ENCODE results near the gene MKI67. TPM values are rescaled to one million over a fixed set of nuclear protein-coding genes. Genes with fewer than 3 reads are reported as not detected.

Gene MKI67
- polyA plus RNA-seq, 1 of the 3 experiments (the other 2 are of a cell fraction), result 7.5 TPM

GRCh38 chr10:128116851-128117615 lies 9.2 kb downstream of the MKI67 start:
- TF ChIP-seq, protein P1, sequence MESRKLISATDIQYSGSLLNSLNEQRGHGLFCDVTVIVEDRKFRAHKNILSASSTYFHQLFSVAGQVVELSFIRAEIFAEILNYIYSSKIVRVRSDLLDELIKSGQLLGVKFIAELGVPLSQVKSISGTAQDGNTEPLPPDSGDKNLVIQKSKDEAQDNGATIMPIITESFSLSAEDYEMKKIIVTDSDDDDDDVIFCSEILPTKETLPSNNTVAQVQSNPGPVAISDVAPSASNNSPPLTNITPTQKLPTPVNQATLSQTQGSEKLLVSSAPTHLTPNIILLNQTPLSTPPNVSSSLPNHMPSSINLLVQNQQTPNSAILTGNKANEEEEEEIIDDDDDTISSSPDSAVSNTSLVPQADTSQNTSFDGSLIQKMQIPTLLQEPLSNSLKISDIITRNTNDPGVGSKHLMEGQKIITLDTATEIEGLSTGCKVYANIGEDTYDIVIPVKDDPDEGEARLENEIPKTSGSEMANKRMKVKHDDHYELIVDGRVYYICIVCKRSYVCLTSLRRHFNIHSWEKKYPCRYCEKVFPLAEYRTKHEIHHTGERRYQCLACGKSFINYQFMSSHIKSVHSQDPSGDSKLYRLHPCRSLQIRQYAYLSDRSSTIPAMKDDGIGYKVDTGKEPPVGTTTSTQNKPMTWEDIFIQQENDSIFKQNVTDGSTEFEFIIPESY (IDR thresholded peaks at IDR 0.05; ENCODE audit: borderline replicate concordance, low read depth), result no peak
- peak; percentile 51 for TF ChIP-seq CTCF (IDR thresholded peaks at IDR 0.05)
- peaks cover 48 to 69% of the 10 kb centered on the region in 2 experiments for H3K36me3 ChIP-seq (replicated peaks in 1 of 2; ENCODE audit: control insufficient read depth in 1 of 2, insufficient read depth in 2 of 2, low read length in 1 of 2)
- no peak overlapping the region for H3K4me3 ChIP-seq (ENCODE audit: low read depth in 2 of 2, low read length in 1 of 2)
- no peak overlapping the region for H3K4me2 ChIP-seq
- H3K27ac ChIP-seq (ENCODE audit: low read depth in 2 of 2, low read length in 1 of 2), result no peak overlapping the region
- WGBS (ENCODE audit: low lambda C conversion rate), result 88% methylated on average over 13 of the region's 13 CpGs
- no peaks in the 10 kb centered on the region for H3K27me3 ChIP-seq (ENCODE audit: insufficient read depth)
- peaks cover 64% of the 10 kb centered on the region for H3K79me2 ChIP-seq (ENCODE audit: insufficient read depth)
- no peaks in the 10 kb centered on the region for H3K9me2 ChIP-seq
- no peak overlapping the region for H2AFZ ChIP-seq (ENCODE audit: low read depth)
- CTCF ChIA-PET, result interaction anchor here (0.7 to 2.1 kb wide), 13 partner anchors 9 to 401 kb away, joined by 3 to 8 read pairs (median 3); partner anchors contain the start of gene MKI67
- H3K9me3 ChIP-seq, result no peaks in the 10 kb centered on the region
- DNase-seq, result no peak
- POLR2A ChIA-PET, result no interaction called here
- no peaks in the 10 kb centered on the region for H3K4me1 ChIP-seq (ENCODE audit: control insufficient read depth in 1 of 2, insufficient read depth in 2 of 2, low read depth in 1 of 2, low read length in 1 of 2)
- peaks cover 41% of the 10 kb centered on the region; the same call in 1 of the 2 replicates for H4K20me1 ChIP-seq (ENCODE audit: insufficient read depth)
- H3F3A ChIP-seq (replicated peaks; ENCODE audit: insufficient read depth), result peaks cover 4% of the 10 kb centered on the region
- no peak overlapping the region for H3K9ac ChIP-seq

DNA sequence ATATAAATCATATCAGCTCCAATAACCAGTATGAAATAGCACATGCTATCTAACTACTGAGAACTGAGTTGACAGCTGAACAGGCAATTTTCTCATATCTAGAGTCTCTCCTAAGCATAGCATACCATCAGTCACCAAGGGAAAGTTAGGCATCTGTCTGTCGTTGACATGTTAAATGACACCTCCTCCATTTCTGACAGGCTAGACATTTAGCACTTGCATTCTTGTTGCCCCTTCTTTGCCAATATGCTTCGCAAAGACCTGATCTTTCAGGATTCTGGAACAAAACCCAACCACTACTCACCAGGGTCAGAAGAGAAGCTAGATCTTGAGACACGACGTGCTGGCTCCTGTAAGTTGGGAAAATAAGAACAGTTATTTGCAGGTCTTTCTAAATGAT lies 10.0 kb downstream of the MKI67 start:
- no peaks in the 10 kb centered on the region for H3K27me3 ChIP-seq (ENCODE audit: insufficient read depth)
- peaks cover 41% of the 10 kb centered on the region; the same call in 1 of the 2 replicates for H4K20me1 ChIP-seq (ENCODE audit: insufficient read depth)
- no peaks in the 10 kb centered on the region for H3K4me1 ChIP-seq (ENCODE audit: control insufficient read depth in 1 of 2, insufficient read depth in 2 of 2, low read depth in 1 of 2, low read length in 1 of 2)
- H3K27ac ChIP-seq (ENCODE audit: low read depth in 2 of 2, low read length in 1 of 2), result no peak overlapping the region
- H3K9me3 ChIP-seq, result no peaks in the 10 kb centered on the region
- H3K4me3 ChIP-seq (ENCODE audit: low read depth in 2 of 2, low read length in 1 of 2), result no peak overlapping the region
- CTCF ChIA-PET, result interaction anchor here (0.7 to 2.1 kb wide), 10 partner anchors 9 to 401 kb away, joined by 3 to 8 read pairs (median 3); no protein-coding TSS in a partner anchor
- 85% methylated on average over 4 of the region's 4 CpGs for WGBS (ENCODE audit: low lambda C conversion rate)
- no peak for DNase-seq
- peaks cover 57 to 73% of the 10 kb centered on the region in 2 experiments for H3K36me3 ChIP-seq (replicated peaks in 1 of 2; ENCODE audit: control insufficient read depth in 1 of 2, insufficient read depth in 2 of 2, low read length in 1 of 2)
- H3K9ac ChIP-seq, result no peak overlapping the region
- H3F3A ChIP-seq (replicated peaks; ENCODE audit: insufficient read depth), result peaks cover 4% of the 10 kb centered on the region
- POLR2A ChIA-PET, result no interaction called here
- no peaks in the 10 kb centered on the region for H3K9me2 ChIP-seq
- no peak overlapping the region for H2AFZ ChIP-seq (ENCODE audit: low read depth)
- H3K4me2 ChIP-seq, result no peak overlapping the region
- peaks cover 58% of the 10 kb centered on the region for H3K79me2 ChIP-seq (ENCODE audit: insufficient read depth)
- no peak for TF ChIP-seq CHD2 (IDR thresholded peaks at IDR 0.05; ENCODE audit: low read length, partially characterized antibody)
- no peak for TF ChIP-seq FOXJ3 (CRISPR knock-in tag; IDR thresholded peaks at IDR 0.05)
- TF ChIP-seq GABPA (IDR thresholded peaks at IDR 0.05; ENCODE audit: low read depth), result no peak
- TF ChIP-seq, protein P2, sequence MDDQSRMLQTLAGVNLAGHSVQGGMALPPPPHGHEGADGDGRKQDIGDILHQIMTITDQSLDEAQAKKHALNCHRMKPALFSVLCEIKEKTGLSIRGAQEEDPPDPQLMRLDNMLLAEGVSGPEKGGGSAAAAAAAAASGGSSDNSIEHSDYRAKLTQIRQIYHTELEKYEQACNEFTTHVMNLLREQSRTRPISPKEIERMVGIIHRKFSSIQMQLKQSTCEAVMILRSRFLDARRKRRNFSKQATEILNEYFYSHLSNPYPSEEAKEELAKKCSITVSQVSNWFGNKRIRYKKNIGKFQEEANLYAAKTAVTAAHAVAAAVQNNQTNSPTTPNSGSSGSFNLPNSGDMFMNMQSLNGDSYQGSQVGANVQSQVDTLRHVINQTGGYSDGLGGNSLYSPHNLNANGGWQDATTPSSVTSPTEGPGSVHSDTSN (IDR thresholded peaks at IDR 0.05), result no peak
- TF ChIP-seq NFIC (IDR thresholded peaks at IDR 0.05; ENCODE audit: borderline replicate concordance), result no peak
- TF ChIP-seq FOXM1 (IDR thresholded peaks at IDR 0.05; ENCODE audit: low read depth), result no peak
- TF ChIP-seq MXI1 (IDR thresholded peaks at IDR 0.05; ENCODE audit: low read depth, low read length), result no peak
- TF ChIP-seq, protein P3, sequence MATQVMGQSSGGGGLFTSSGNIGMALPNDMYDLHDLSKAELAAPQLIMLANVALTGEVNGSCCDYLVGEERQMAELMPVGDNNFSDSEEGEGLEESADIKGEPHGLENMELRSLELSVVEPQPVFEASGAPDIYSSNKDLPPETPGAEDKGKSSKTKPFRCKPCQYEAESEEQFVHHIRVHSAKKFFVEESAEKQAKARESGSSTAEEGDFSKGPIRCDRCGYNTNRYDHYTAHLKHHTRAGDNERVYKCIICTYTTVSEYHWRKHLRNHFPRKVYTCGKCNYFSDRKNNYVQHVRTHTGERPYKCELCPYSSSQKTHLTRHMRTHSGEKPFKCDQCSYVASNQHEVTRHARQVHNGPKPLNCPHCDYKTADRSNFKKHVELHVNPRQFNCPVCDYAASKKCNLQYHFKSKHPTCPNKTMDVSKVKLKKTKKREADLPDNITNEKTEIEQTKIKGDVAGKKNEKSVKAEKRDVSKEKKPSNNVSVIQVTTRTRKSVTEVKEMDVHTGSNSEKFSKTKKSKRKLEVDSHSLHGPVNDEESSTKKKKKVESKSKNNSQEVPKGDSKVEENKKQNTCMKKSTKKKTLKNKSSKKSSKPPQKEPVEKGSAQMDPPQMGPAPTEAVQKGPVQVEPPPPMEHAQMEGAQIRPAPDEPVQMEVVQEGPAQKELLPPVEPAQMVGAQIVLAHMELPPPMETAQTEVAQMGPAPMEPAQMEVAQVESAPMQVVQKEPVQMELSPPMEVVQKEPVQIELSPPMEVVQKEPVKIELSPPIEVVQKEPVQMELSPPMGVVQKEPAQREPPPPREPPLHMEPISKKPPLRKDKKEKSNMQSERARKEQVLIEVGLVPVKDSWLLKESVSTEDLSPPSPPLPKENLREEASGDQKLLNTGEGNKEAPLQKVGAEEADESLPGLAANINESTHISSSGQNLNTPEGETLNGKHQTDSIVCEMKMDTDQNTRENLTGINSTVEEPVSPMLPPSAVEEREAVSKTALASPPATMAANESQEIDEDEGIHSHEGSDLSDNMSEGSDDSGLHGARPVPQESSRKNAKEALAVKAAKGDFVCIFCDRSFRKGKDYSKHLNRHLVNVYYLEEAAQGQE (IDR thresholded peaks at IDR 0.05; ENCODE audit: low read depth, low read length), result no peak
- TF ChIP-seq SIN3A (IDR thresholded peaks at IDR 0.05; ENCODE audit: borderline replicate concordance, low read depth, low read length), result no peak
- TF ChIP-seq NRF1 (IDR thresholded peaks at IDR 0.05; ENCODE audit: low read depth, low read length), result no peak
- no peak for TF ChIP-seq SMC3 (IDR thresholded peaks at IDR 0.05; ENCODE audit: low read depth, low read length)
- no peak for TF ChIP-seq YY1 (IDR thresholded peaks at IDR 0.05; ENCODE audit: low read depth)
- TF ChIP-seq EP300 (IDR thresholded peaks at IDR 0.05; ENCODE audit: borderline replicate concordance in 1 of 2, low read depth in 1 of 2, low read length in 1 of 2), result no peak
